GM19328 (cell line): ENCODE measurements around the gene CD79B.
"Not testable (repeated sequence)": the region's sequence is repeated elsewhere in the genome, so short reads cannot be mapped to it uniquely, and the experiment has no call there.

ENCODE experiments used
- ATAC-seq: cut with Tn5 transposase; IDR thresholded peaks from one replicate; pipeline ENCODE4 v1.9.1; 2021; ENCODE audit warnings: mild to moderate bottlenecking, moderate library complexity; ENCODE audit not compliant: unreplicated experiment

Gene CD79B

GRCh38 chr17:63934183-63935112 lies 2.3 kb upstream of the CD79B start:
- no peak for ATAC-seq

GRCh38 chr17:63933598-63933997 lies 1.5 kb upstream of the CD79B start:
- ATAC-seq: no peak

GRCh38 chr17:63932721-63933120 lies 590 bp upstream of the CD79B start:
- ATAC-seq: no peak

GRCh38 chr17:63930951-63931575 lies 1.1 kb downstream of the CD79B start:
- ATAC-seq: no peak

GRCh38 chr17:63929860-63930766 lies 2.0 kb downstream of the CD79B start:
- no peak for ATAC-seq

GRCh38 chr17:63928966-63929695 lies 3.0 kb downstream of the CD79B start:
- ATAC-seq: no peak

- no peak for ATAC-seq
Measured at GRCh38 chr17:63928172-63928666, 3.9 kb downstream of the CD79B start.

- no peak for ATAC-seq
Measured at GRCh38 chr17:63927464-63928171, 4.5 kb downstream of the CD79B start.

GRCh38 chr17:63926164-63926563 lies 6.0 kb downstream of the CD79B start:
- ATAC-seq: no peak

GRCh38 chr17:63925615-63926014 lies 6.5 kb downstream of the CD79B start:
- no peak for ATAC-seq

GRCh38 chr17:63922402-63922801 lies 9.7 kb downstream of the CD79B start:
- ATAC-seq: not testable (repeated sequence)

- not testable (repeated sequence) for ATAC-seq
Measured at GRCh38 chr17:63920779-63921178, 11.4 kb downstream of the CD79B start.

GRCh38 chr17:63920050-63920449 lies 12.1 kb downstream of the CD79B start:
- ATAC-seq: not testable (repeated sequence)

- ATAC-seq: peak; percentile 64
Measured at GRCh38 chr17:63919311-63919723, 12.8 kb downstream of the CD79B start.

GRCh38 chr17:63918789-63919305 lies 13.3 kb downstream of the CD79B start, which contains the start of gene GH1:
GH1 (minus strand) TSS chr17:63918839; CDS start chr17:63918776, 63 bp downstream.
- ATAC-seq: not testable (repeated sequence)

- ATAC-seq: no peak
Measured at GRCh38 chr17:63918305-63918704, 13.8 kb downstream of the CD79B start.

- no peak for ATAC-seq
Measured at GRCh38 chr17:63917646-63918045, 14.5 kb downstream of the CD79B start.

GRCh38 chr17:63917206-63917605 lies 14.9 kb downstream of the CD79B start:
- not testable (repeated sequence) for ATAC-seq

- no peak for ATAC-seq
Measured at GRCh38 chr17:63916566-63917185, 15.5 kb downstream of the CD79B start.
